Right renal cortex interstitium (tissue), 3 donors: ENCODE measurements around the gene CEP83. TPM values are rescaled to one million over a fixed set of nuclear protein-coding genes. Genes with fewer than 3 reads are reported as not detected.
"Not testable (repeated sequence)": the region's sequence is repeated elsewhere in the genome, so short reads cannot be mapped to it uniquely, and the experiment has no call there.

Experiments
- DNase-seq, 3 donors: peaks; one replicate each; pipeline ENCODE4 v3.0.0-alpha.2; 2013; ENCODE audit warnings: low read depth in 3 of 3, low spot score in 2 of 3
- polyA plus RNA-seq, 3 donors: library from polyadenylated mRNA; unstranded; fragments of 120-200 nt; gene quantifications; one replicate each; pipeline ENCODE4 v1.2.1, GENCODE V29; 2013; ENCODE audit not compliant: insufficient read length in 3 of 3

The CEP83 gene
- 10 to 100 TPM; 27.4 to 34.3 (median 32.9) TPM for polyA plus RNA-seq

GRCh38 chr12:94459728-94460615 is at the start of gene CEP83:
CEP83 (minus strand) TSS chr12:94459867; CDS start chr12:94412490, 47,377 bp downstream.
- DNase-seq, result peak; percentile 75 to 87 (median 81)

- DNase-seq, result no peak
Measured at GRCh38 chr12:94509317-94509716, 49.6 kb upstream of the CEP83 start.

GRCh38 chr12:94507455-94507854 is 47.8 kb upstream of the CEP83 start:
- DNase-seq, result no peak

- DNase-seq, result no peak
Measured at GRCh38 chr12:94504386-94504785, 44.7 kb upstream of the CEP83 start.

- no peak for DNase-seq
Measured at GRCh38 chr12:94503619-94504018, 44.0 kb upstream of the CEP83 start.

- no peak for DNase-seq
Measured at GRCh38 chr12:94500831-94501567, 41.3 kb upstream of the CEP83 start.

- no peak for DNase-seq
Measured at GRCh38 chr12:94498698-94499097, 39.0 kb upstream of the CEP83 start.

GRCh38 chr12:94498073-94498472 is 38.4 kb upstream of the CEP83 start:
- DNase-seq, result no peak

- no peak for DNase-seq
Measured at GRCh38 chr12:94495445-94496115, 35.9 kb upstream of the CEP83 start.

GRCh38 chr12:94491489-94491888 is 31.8 kb upstream of the CEP83 start:
- no peak for DNase-seq

GRCh38 chr12:94488463-94488862 is 28.8 kb upstream of the CEP83 start:
- no peak for DNase-seq

- no peak for DNase-seq
Measured at GRCh38 chr12:94481734-94482133, 22.1 kb upstream of the CEP83 start.

- no peak for DNase-seq
Measured at GRCh38 chr12:94469522-94469921, 9.9 kb upstream of the CEP83 start.

GRCh38 chr12:94460616-94460959 is 921 bp upstream of the CEP83 start:
- DNase-seq, result peak in 1 of 3 donors; percentile 41

GRCh38 chr12:94458877-94459727 is 565 bp downstream of the CEP83 start:
- DNase-seq, result peak; percentile 51 to 63 (median 57)

- no peak for DNase-seq
Measured at GRCh38 chr12:94457311-94457710, 2.4 kb downstream of the CEP83 start.

GRCh38 chr12:94454318-94454717 is 5.3 kb downstream of the CEP83 start:
- DNase-seq, result not testable (repeated sequence)

GRCh38 chr12:94445662-94446061 is 14.0 kb downstream of the CEP83 start:
- no peak for DNase-seq

GRCh38 chr12:94437303-94437702 is 22.4 kb downstream of the CEP83 start:
- DNase-seq, result no peak

GRCh38 chr12:94435511-94435927 is 24.1 kb downstream of the CEP83 start:
- DNase-seq, result no peak
